CD14-positive monocyte (primary cell): ENCODE measurements around the gene KLF15. TPM values are rescaled to one million over a fixed set of nuclear protein-coding genes. Genes with fewer than 3 reads are reported as not detected.

Source experiments
- DNase-seq, 3 donors: peaks; one replicate each; pipeline ENCODE4 v3.0.0-alpha.2; 2011 to 2022
- H2AFZ ChIP-seq: 2 replicates; pipeline ENCODE4 v1.6.0; 2012; ENCODE audit warnings: mild to moderate bottlenecking, low read depth, low read length, inconsistent platforms; ENCODE audit not compliant: insufficient read depth, poor library complexity, severe bottlenecking
- H3K27ac ChIP-seq, 2 donors: 1 replicate in 1 of 2; 2 replicates in 1 of 2; pipeline ENCODE4 v1.5.1; 2012 to 2013; ENCODE audit warnings: low read length in 2 of 2, control low read depth in 1 of 2, inconsistent platforms in 1 of 2, low read depth in 1 of 2, mild to moderate bottlenecking in 1 of 2
- H3K27me3 ChIP-seq, 2 donors: one replicate each; pipeline versions ENCODE4 v1.6.0 to v1.6.1; 2011 to 2013; ENCODE audit warnings: low read length in 2 of 2; ENCODE audit not compliant: control insufficient read depth in 2 of 2, insufficient read depth in 2 of 2
- H3K36me3 ChIP-seq, 2 donors: replicated peaks in 1 of 2; 1 replicate in 1 of 2; 2 replicates in 1 of 2; pipeline versions ENCODE4 v1.5.1 to v1.6.1; 2012 to 2013; ENCODE audit warnings: low read length in 2 of 2, control low read depth in 1 of 2, inconsistent platforms in 1 of 2, mild to moderate bottlenecking in 1 of 2; ENCODE audit not compliant: insufficient read depth in 2 of 2, control insufficient read depth in 1 of 2
- H3K4me1 ChIP-seq, 2 donors: 1 replicate in 1 of 2; 2 replicates in 1 of 2; pipeline versions ENCODE4 v1.5.1 to v1.6.1; 2012 to 2013; ENCODE audit warnings: low read length in 2 of 2, control low read depth in 1 of 2, inconsistent platforms in 1 of 2, mild to moderate bottlenecking in 1 of 2, moderate library complexity in 1 of 2; ENCODE audit not compliant: insufficient read depth in 2 of 2, control insufficient read depth in 1 of 2
- H3K4me2 ChIP-seq: replicated peaks from 2 replicates; pipeline ENCODE3; 2012; ENCODE audit warnings: low read length, moderate library complexity, mild to moderate bottlenecking; ENCODE audit not compliant: poor library complexity, severe bottlenecking; ENCODE audit errors: extremely low read depth
- H3K4me3 ChIP-seq, 3 experiments: fragments of 200-600 bp in 1 of 3; sonication (generic) in 1 of 3; replicated peaks in 1 of 3; 1 replicate in 2 of 3; 2 replicates in 1 of 3; pipeline ENCODE4 v1.5.1; 2011 to 2013; ENCODE audit warnings: low read length in 3 of 3, mild to moderate bottlenecking in 3 of 3, control low read depth in 2 of 3, low read depth in 2 of 3, inconsistent platforms in 1 of 3, moderate library complexity in 1 of 3
- H3K79me2 ChIP-seq: 2 replicates; pipeline ENCODE4 v1.6.0; 2012; ENCODE audit warnings: mild to moderate bottlenecking, control low read depth, inconsistent platforms, low read length, moderate library complexity; ENCODE audit not compliant: insufficient read depth
- H3K9ac ChIP-seq: 2 replicates; pipeline ENCODE4 v1.6.0; 2017; ENCODE audit warnings: low read length, mild to moderate bottlenecking; ENCODE audit not compliant: insufficient read depth, poor library complexity, severe bottlenecking
- H3K9me3 ChIP-seq, 2 donors: replicated peaks in 1 of 2; 1 replicate in 1 of 2; 2 replicates in 1 of 2; pipeline versions ENCODE4 v1.5.1 to v1.6.1; 2012 to 2013; ENCODE audit warnings: low read length in 2 of 2, control low read depth in 1 of 2; ENCODE audit not compliant: control insufficient read depth in 1 of 2, insufficient read depth in 1 of 2
- H4K20me1 ChIP-seq: 2 replicates; pipeline ENCODE4 v1.6.0; 2012; ENCODE audit warnings: mild to moderate bottlenecking, low read length, control low read depth, moderate library complexity; ENCODE audit not compliant: insufficient read depth
- H3K27ac Mint-ChIP-seq, 7 donors: one replicate each; pipeline ENCODE4 v1.8.0; 2020; ENCODE audit warnings: mild to moderate bottlenecking in 7 of 7, mixed read lengths in 7 of 7, moderate library complexity in 6 of 7, inconsistent platforms in 2 of 7
- H3K27me3 Mint-ChIP-seq, 3 donors: one replicate each; pipeline ENCODE4 v1.8.0; 2021 to 2022; ENCODE audit warnings: low read depth in 3 of 3, mild to moderate bottlenecking in 3 of 3, mixed read lengths in 3 of 3, moderate library complexity in 3 of 3, inconsistent platforms in 1 of 3
- H3K36me3 Mint-ChIP-seq, 2 donors: one replicate each; pipeline ENCODE4 v1.8.0; 2020; ENCODE audit warnings: mixed read lengths in 2 of 2, inconsistent platforms in 1 of 2, mild to moderate bottlenecking in 1 of 2
- H3K4me1 Mint-ChIP-seq: one replicate; pipeline ENCODE4 v1.8.0; 2020; ENCODE audit warnings: mild to moderate bottlenecking, mixed read lengths
- H3K4me3 Mint-ChIP-seq, 2 donors: one replicate each; pipeline ENCODE4 v1.8.0; 2020; ENCODE audit warnings: mild to moderate bottlenecking in 2 of 2, mixed read lengths in 2 of 2, moderate library complexity in 1 of 2
- H3K9me3 Mint-ChIP-seq, 7 donors: one replicate each; pipeline ENCODE4 v1.8.0; 2020 to 2022; ENCODE audit warnings: mixed read lengths in 7 of 7, mild to moderate bottlenecking in 6 of 7, moderate library complexity in 6 of 7, inconsistent platforms in 2 of 7
- WGBS: methylation state at CpG from one replicate; pipeline ENCODE4 v1.1.5; 2013; ENCODE audit warnings: missing lambda C conversion rate; ENCODE audit not compliant: insufficient coverage; 5-methylcytosine and 5-hydroxymethylcytosine counted together
- intact Hi-C, 2 donors: fragments of 100-400 bp; cut with micrococcal nuclease; formaldehyde crosslinking; loops; one replicate each; pipeline versions ENCODE4 v1.15.0 to v1.15.1; 2023
- polyA plus RNA-seq, 3 donors: library from polyadenylated mRNA; depleted of rRNA in 1 of 3; unstranded in 2 of 3; stranded (reverse) in 1 of 3; fragments of 300-500 nt in 2 of 3; fragments of >200 nt in 1 of 3; fragmentation: Illumina TruSeq in 2 of 3; gene quantifications; 1 replicate in 2 of 3; 2 replicates in 1 of 3; pipeline ENCODE4 v1.2.3, GENCODE V29; 2012 to 2021
- TF ChIP-seq, protein P1 (sequence below): fragments of 200-600 bp; IDR thresholded peaks from one replicate; pipeline ENCODE4 v1.8.0; 2022; ENCODE audit warnings: antibody characterized with exemption, mild to moderate bottlenecking

The KLF15 gene
- polyA plus RNA-seq, 3 donors, result not detected

DNA sequence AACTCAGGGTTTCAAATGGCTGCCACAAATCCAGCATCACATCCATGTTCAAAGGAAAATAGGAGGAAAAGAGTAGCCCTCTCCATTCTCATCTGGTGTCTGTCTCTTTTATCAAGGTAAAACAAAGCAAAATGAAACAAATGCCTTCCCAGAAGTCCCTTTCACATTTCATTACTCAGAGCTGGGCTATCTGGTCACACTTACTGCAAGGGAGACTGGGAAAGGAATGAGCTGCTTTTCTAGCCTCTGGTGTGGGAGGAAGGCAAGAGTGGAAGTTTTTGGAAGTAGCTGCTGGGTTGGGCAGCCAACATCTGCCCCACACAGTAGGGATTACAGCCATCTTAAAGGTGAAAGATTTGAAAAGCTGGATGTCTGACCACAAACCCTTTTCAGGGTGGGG lies 51.8 kb downstream of the KLF15 start:
- Histone ChIP-seq H4K20me1 (no peaks in the 10 kb centered on the region), H2AFZ (no peak overlapping the region), H3K27me3 (no peaks in the 10 kb centered on the region), H3K79me2 (no peaks in the 10 kb centered on the region), H3K27ac (no peak overlapping the region), H3K9me3 (no peaks in the 10 kb centered on the region), H3K9ac (no peak overlapping the region), H3K4me3 (no peak overlapping the region), H3K4me1 (no peaks in the 10 kb centered on the region), H3K36me3 (no peaks in the 10 kb centered on the region), H3K4me2 (no peak overlapping the region)
- Mint-ChIP-seq H3K9me3 (peaks cover 8 to 27% (median 13%) of the 10 kb centered on the region in 7 donors), H3K27me3 (peaks cover 3 to 17% (median 6%) of the 10 kb centered on the region in 3 donors), H3K4me1 (peaks cover 2% of the 10 kb centered on the region), H3K4me3 (no peak overlapping the region), H3K36me3 (no peaks in the 10 kb centered on the region), H3K27ac (peak overlapping the region in 1 of 7 donors; percentile 9)
- intact Hi-C loops, result no loop called here
- TF ChIP-seq, protein P1, sequence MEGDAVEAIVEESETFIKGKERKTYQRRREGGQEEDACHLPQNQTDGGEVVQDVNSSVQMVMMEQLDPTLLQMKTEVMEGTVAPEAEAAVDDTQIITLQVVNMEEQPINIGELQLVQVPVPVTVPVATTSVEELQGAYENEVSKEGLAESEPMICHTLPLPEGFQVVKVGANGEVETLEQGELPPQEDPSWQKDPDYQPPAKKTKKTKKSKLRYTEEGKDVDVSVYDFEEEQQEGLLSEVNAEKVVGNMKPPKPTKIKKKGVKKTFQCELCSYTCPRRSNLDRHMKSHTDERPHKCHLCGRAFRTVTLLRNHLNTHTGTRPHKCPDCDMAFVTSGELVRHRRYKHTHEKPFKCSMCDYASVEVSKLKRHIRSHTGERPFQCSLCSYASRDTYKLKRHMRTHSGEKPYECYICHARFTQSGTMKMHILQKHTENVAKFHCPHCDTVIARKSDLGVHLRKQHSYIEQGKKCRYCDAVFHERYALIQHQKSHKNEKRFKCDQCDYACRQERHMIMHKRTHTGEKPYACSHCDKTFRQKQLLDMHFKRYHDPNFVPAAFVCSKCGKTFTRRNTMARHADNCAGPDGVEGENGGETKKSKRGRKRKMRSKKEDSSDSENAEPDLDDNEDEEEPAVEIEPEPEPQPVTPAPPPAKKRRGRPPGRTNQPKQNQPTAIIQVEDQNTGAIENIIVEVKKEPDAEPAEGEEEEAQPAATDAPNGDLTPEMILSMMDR, result no peak
- no peak for DNase-seq

DNA sequence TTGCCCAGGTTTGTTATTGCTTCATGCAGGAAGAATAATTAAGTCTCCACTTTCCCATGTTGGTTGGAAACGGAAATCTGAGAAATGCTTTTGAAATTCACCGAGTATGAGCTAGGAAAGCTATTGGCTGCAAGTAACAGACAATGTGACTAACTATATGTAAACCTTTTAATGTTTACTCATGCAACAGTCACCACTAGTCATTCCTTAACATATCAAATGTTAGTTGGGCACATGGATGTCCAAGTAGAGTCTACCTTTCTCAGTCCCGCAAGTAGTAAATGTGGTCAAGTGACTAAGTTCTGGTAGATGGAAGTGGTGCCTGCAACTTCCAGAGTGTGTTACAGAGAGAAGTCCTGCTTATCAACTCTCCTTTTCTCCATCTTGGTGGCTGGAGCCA lies 52.5 kb downstream of the KLF15 start:
- Mint-ChIP-seq H3K36me3 (no peaks in the 10 kb centered on the region), H3K4me3 (no peak overlapping the region), H3K27me3 (peaks cover 2 to 17% (median 6%) of the 10 kb centered on the region in 3 donors), H3K27ac (no peak overlapping the region), H3K4me1 (peaks cover 2% of the 10 kb centered on the region), H3K9me3 (peaks cover 8 to 26% (median 12%) of the 10 kb centered on the region in 7 donors)
- intact Hi-C loops, result no loop called here
- H3K4me1 ChIP-seq, result no peaks in the 10 kb centered on the region
- H2AFZ ChIP-seq, result no peak overlapping the region
- H4K20me1 ChIP-seq, result no peaks in the 10 kb centered on the region
- no peak overlapping the region for H3K4me2 ChIP-seq
- H3K79me2 ChIP-seq, result no peaks in the 10 kb centered on the region
- H3K27me3 ChIP-seq, result no peaks in the 10 kb centered on the region
- H3K36me3 ChIP-seq, result no peaks in the 10 kb centered on the region
- H3K9me3 ChIP-seq, result no peaks in the 10 kb centered on the region
- TF ChIP-seq, protein P1, result no peak
- H3K4me3 ChIP-seq, result no peak overlapping the region
- H3K27ac ChIP-seq, result no peak overlapping the region
- no peak for DNase-seq
- no peak overlapping the region for H3K9ac ChIP-seq
- no CpG with 5 or more reads among the region's 3 CpGs for WGBS
